Measurements from ENCODE around the gene POU4F2.

Gene POU4F2

DNA sequence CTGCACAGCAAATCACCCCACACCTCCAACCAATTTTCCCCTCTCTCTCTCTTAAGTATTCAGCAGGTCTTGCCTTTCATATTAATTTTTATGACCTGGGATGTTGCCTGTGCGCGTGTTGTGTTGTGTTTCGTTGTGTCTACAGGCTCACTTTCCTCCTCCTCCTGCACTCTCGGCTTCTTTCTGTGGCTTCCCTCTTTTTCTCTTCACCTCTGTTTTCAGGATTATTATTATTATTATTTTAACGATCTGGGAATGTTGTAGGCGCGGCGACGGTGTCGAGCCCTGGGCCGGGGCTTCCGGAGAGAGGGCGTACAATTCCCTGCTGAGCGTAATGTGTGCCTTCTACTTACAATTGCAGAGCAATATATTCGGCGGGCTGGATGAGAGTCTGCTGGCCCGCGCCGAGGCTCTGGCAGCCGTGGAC, 826 bp downstream of the POU4F2 start:
- no peaks in the 10 kb centered on the region for H3K79me2 ChIP-seq (ENCODE audit: insufficient read depth, low read depth)
- H2AFZ ChIP-seq (ENCODE audit: low read depth), result no peak overlapping the region
- no peaks in the 10 kb centered on the region for H4K20me1 ChIP-seq (ENCODE audit: insufficient read depth)
- H3K4me1 ChIP-seq (ENCODE audit: low read depth, poor library complexity, severe bottlenecking), result no peaks in the 10 kb centered on the region
- no peak overlapping the region for H3K9ac ChIP-seq
- TF ChIP-seq CTCF (conservative IDR thresholded peaks at IDR 0.05; ENCODE audit: low read depth, low read length), result no peak
- H3K4me2 ChIP-seq, result no peak overlapping the region
- H3K27me3 ChIP-seq (ENCODE audit: insufficient read depth, low read depth), result no peaks in the 10 kb centered on the region
- H3K27ac ChIP-seq, result no peak overlapping the region
- no peak overlapping the region for H3K4me3 ChIP-seq (IDR thresholded peaks at IDR 0.05; ENCODE audit: insufficient read depth, low read depth, low read length)
- H3K36me3 ChIP-seq (ENCODE audit: insufficient read depth), result no peaks in the 10 kb centered on the region

DNA sequence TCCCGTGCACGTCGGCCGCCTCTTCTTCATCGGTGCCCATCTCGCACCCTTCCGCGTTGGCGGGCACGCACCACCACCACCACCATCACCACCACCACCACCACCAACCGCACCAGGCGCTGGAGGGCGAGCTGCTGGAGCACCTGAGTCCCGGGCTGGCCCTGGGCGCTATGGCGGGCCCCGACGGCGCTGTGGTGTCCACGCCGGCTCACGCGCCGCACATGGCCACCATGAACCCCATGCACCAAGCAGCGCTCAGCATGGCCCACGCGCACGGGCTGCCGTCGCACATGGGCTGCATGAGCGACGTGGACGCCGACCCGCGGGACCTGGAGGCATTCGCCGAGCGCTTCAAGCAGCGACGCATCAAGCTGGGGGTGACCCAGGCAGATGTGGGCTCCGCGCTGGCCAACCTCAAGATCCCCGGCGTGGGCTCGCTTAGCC, 1.4 kb downstream of the POU4F2 start:
- Histone ChIP-seq H4K20me1 (ENCODE audit: insufficient read depth) (no peaks in the 10 kb centered on the region), H3K36me3 (ENCODE audit: insufficient read depth) (no peaks in the 10 kb centered on the region), H3K27me3 (ENCODE audit: insufficient read depth, low read depth) (no peaks in the 10 kb centered on the region), H3K9ac (no peak overlapping the region), H2AFZ (ENCODE audit: low read depth) (no peak overlapping the region), H3K4me3 (IDR thresholded peaks at IDR 0.05; ENCODE audit: insufficient read depth, low read depth, low read length) (no peak overlapping the region), H3K79me2 (ENCODE audit: insufficient read depth, low read depth) (no peaks in the 10 kb centered on the region), H3K4me1 (ENCODE audit: low read depth, poor library complexity, severe bottlenecking) (no peaks in the 10 kb centered on the region), H3K4me2 (no peak overlapping the region), H3K27ac (no peak overlapping the region)
- TF ChIP-seq CTCF (conservative IDR thresholded peaks at IDR 0.05; ENCODE audit: low read depth, low read length), result no peak

GRCh38 chr4:146640465-146641061, 1.9 kb downstream of the POU4F2 start:
- Histone ChIP-seq H2AFZ (ENCODE audit: low read depth) (no peak overlapping the region), H3K4me2 (no peak overlapping the region), H3K4me1 (ENCODE audit: low read depth, poor library complexity, severe bottlenecking) (no peaks in the 10 kb centered on the region), H3K27me3 (ENCODE audit: insufficient read depth, low read depth) (no peaks in the 10 kb centered on the region), H3K9ac (no peak overlapping the region), H3K36me3 (ENCODE audit: insufficient read depth) (no peaks in the 10 kb centered on the region), H3K27ac (no peak overlapping the region), H3K4me3 (IDR thresholded peaks at IDR 0.05; ENCODE audit: insufficient read depth, low read depth, low read length) (no peak overlapping the region), H4K20me1 (ENCODE audit: insufficient read depth) (no peaks in the 10 kb centered on the region), H3K79me2 (ENCODE audit: insufficient read depth, low read depth) (no peaks in the 10 kb centered on the region)
- TF ChIP-seq CTCF (conservative IDR thresholded peaks at IDR 0.05; ENCODE audit: low read depth, low read length), result no peak

DNA sequence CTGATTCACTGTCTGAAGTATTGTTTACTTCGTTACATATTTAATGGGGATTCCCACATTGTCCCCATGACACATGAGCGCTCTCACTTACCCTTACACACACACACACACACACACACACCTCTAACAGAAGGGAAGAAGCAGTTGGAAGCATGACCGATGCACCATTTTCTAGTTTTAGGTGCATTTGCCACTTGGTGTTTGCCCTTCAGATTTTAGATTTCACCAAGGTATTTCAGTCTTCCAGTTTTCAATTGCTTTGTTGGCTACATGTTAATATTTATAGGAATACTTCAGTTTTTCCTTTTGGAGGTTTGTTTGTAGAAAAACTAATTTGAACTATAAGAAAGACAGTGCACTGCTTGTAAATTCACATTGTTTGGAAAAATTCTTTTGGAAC, 3.1 kb downstream of the POU4F2 start:
- no peaks in the 10 kb centered on the region for H4K20me1 ChIP-seq (ENCODE audit: insufficient read depth)
- H3K79me2 ChIP-seq (ENCODE audit: insufficient read depth, low read depth), result no peaks in the 10 kb centered on the region
- TF ChIP-seq CTCF (conservative IDR thresholded peaks at IDR 0.05; ENCODE audit: low read depth, low read length), result no peak
- H3K27ac ChIP-seq, result no peak overlapping the region
- no peak overlapping the region for H3K9ac ChIP-seq
- H3K4me1 ChIP-seq (ENCODE audit: low read depth, poor library complexity, severe bottlenecking), result no peaks in the 10 kb centered on the region
- no peaks in the 10 kb centered on the region for H3K36me3 ChIP-seq (ENCODE audit: insufficient read depth)
- H2AFZ ChIP-seq (ENCODE audit: low read depth), result no peak overlapping the region
- no peaks in the 10 kb centered on the region for H3K27me3 ChIP-seq (ENCODE audit: insufficient read depth, low read depth)
- no peak overlapping the region for H3K4me2 ChIP-seq
- H3K4me3 ChIP-seq (IDR thresholded peaks at IDR 0.05; ENCODE audit: insufficient read depth, low read depth, low read length), result no peak overlapping the region

Measured in KMS-11 (cell line).